ENCODE data around the gene OOSP4A.
"Not testable (repeated sequence)": the region's sequence is repeated elsewhere in the genome, so short reads cannot be mapped to it uniquely, and the experiment has no call there.

Gene OOSP4A

GRCh38 chr11:59981106-59981770, 17.4 kb downstream of the OOSP4A start:
- DNase-seq, result no peak

DNA sequence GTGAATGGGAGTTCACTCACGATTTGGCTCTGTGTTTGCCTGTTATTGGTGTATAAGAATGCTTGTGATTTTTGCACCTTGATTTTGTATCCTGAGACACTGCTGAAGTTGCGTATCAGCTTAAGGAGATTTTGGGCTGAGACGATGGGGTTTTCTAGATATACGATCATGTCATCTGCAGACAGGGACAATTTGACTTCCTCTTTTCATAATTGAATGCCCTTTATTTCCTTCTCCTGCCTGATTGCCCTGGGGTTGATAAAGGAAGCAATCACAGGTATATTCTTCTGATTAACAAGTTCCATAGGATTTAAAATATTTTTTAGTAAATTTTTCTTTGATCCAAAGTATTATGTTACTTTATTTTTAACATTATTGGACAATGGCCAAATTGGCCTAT, 18.2 kb downstream of the OOSP4A start:
- not testable (repeated sequence) for DNase-seq

GRCh38 chr11:59983212-59983611, 19.4 kb downstream of the OOSP4A start:
- DNase-seq, result no peak

DNA sequence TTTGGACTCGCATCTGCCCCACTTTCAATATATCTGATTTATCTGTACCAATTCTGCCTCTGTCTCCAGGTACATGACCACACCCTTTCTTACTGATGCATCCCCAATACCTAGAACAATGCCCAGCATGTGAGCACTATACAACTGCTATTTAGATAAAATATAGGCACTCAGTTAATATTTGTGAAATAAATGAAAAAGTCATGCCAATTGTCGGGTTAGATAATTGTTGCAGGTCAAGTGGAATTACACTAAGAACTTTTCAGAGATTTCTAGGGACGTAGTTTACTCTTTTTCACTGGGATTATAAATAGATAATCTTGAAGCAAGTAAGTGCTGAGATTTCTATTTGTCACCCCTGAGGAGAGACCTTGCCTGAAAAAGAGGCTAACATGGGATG, 20.5 kb downstream of the OOSP4A start:
- DNase-seq, result no peak

DNA sequence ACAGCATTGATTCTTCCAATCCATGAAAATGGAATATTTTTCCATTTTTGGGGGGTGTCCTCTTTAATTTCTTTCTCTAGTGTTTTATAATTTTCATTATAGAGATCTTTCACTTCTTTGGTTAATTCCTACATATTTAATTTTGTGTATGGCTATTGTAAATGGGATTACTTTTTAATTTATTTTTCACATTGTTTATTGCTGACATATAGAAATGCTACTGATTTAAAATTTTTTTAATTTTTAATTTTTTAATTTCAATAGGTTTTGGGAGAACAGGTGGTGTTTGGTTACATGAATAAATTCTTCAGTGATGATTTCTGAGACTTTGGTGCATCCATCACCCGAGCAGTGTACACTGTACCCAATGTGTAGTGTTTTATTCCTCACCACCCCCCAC, 26.6 kb downstream of the OOSP4A start:
- no peak for DNase-seq

GRCh38 chr11:59992425-59992824, 28.6 kb downstream of the OOSP4A start:
- no peak for DNase-seq

GRCh38 chr11:59997800-59998199, 34.0 kb downstream of the OOSP4A start:
- no peak for DNase-seq

DNA sequence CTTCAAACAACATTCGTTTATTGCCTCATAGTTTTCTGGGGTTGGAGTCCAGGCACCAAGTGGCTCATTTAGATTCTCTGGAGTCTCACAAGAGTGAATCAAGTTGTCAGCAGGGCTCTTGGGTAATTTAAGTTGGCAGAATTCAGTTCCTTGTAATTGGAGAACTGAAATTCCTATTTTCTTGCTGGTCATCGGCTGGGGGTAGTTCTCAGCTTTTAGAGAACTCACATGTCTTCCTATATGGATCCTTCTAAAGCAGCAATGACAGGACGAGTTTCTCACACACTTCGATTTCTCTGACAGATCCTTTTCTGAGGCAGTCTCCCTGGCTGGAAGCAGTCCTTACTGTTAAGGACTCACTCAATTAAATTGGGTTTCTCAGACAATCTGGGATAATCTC, 35.9 kb downstream of the OOSP4A start:
- no peak for DNase-seq

DNA sequence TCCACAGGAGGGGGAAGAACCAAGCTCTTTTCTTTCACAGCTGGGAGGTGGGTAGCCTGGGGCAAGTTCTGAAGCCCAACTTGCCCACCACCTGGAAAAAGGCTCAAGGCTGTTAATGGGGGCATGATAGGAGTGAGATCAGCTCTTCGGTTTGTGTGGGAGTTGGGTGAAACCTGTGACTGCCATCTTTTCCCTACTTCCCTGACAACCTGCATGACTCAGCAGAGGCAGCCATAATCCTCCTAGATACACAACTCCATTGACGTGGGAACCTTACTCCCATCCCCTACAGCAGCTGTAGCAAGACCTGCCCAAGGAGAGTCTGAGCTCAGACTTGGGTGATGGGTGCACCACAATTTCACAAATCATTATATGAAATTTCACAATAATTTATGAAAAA, 39.9 kb downstream of the OOSP4A start:
- no peak for DNase-seq

- DNase-seq, result no peak
Observed at GRCh38 chr11:60005360-60005759, 41.5 kb downstream of the OOSP4A start.

- DNase-seq, result no peak
Observed at GRCh38 chr11:60016881-60017280, 53.0 kb downstream of the OOSP4A start, which contains the start of gene OOSP4B. Gene OOSP4B (plus strand): TSS chr11:60017181.

DNA sequence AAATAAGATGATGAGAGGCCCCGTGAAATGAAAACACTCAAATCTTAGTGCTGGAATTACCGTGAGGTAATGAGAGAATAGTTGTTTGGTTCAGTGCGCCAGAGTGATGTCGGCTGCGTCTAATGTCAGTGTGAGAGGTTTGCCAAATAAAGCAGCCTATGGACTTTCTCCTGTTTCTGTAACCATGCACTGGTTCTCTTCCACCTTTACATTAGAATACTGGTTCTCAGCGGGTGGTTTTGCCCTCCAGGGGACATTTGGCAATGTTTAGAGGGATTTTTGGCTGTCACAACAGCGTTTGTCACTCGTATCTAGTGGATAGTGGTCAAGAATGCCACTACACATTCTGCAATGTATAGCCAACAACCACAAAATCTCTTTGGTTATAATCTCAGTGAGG, 54.2 kb downstream of the OOSP4A start:
- DNase-seq, result no peak
